ENCODE results near the gene NIT1. TPM values are rescaled to one million over a fixed set of nuclear protein-coding genes. Genes with fewer than 3 reads are reported as not detected.

Gene NIT1
- total and polyA plus RNA-seq, 2 of the 13 experiments (the other 11 are each of a cell fraction or from before 2014, with no cell fraction given) = 22.7 to 31.0 TPM

- TF ChIP-seq IRF9 (CRISPR knock-in tag; IDR thresholded peaks at IDR 0.05; ENCODE audit: borderline replicate concordance) = 0 out of 2 replicates have a peak, but pooled peaks have one; percentile 21
- no peak for TF ChIP-seq HES4 (CRISPR knock-in tag; IDR thresholded peaks at IDR 0.05; ENCODE audit: borderline replicate concordance)
- TF ChIP-seq ZNF841 (CRISPR knock-in tag; IDR thresholded peaks at IDR 0.05; ENCODE audit: borderline replicate concordance) = no peak
- TF ChIP-seq ZNF749 (CRISPR knock-in tag; IDR thresholded peaks at IDR 0.05; ENCODE audit: borderline replicate concordance) = 0 out of 2 replicates have a peak, but pooled peaks have one; percentile 63
- no peak for TF ChIP-seq SRF (IDR thresholded peaks at IDR 0.05; ENCODE audit: low read depth, low read length)
- no peak for TF ChIP-seq ZEB1 (IDR thresholded peaks at IDR 0.05; ENCODE audit: insufficient replicate concordance, low read depth)
- no peak for TF ChIP-seq ZNF83 (CRISPR knock-in tag; IDR thresholded peaks at IDR 0.05; ENCODE audit: borderline replicate concordance)
- no peak for TF ChIP-seq ELF3 (CRISPR knock-in tag; IDR thresholded peaks at IDR 0.05)
- TF ChIP-seq ZNF605 (CRISPR knock-in tag; IDR thresholded peaks at IDR 0.05) = no peak
- no peak for TF ChIP-seq LCORL (IDR thresholded peaks at IDR 0.05)
- TF ChIP-seq LCORL (CRISPR knock-in tag; IDR thresholded peaks at IDR 0.05) = 0 out of 2 replicates have a peak, but pooled peaks have one; percentile 9
- no peak for TF ChIP-seq ZNF331 (CRISPR knock-in tag; IDR thresholded peaks at IDR 0.05)
- no peak for TF ChIP-seq HINFP (CRISPR knock-in tag; IDR thresholded peaks at IDR 0.05; ENCODE audit: low read depth)
- TF ChIP-seq ZNF235 (CRISPR knock-in tag; IDR thresholded peaks at IDR 0.05; ENCODE audit: borderline replicate concordance) = no peak
- no peak for TF ChIP-seq BCL6 (CRISPR knock-in tag; IDR thresholded peaks at IDR 0.05)
- no peak for TF ChIP-seq MTA3 (CRISPR knock-in tag; IDR thresholded peaks at IDR 0.05)
- no peak for TF ChIP-seq POLR2A (IDR thresholded peaks at IDR 0.05; ENCODE audit: insufficient read depth in 1 of 2, low read depth in 2 of 2, low read length in 2 of 2)
- TF ChIP-seq ZNF652 (CRISPR knock-in tag; IDR thresholded peaks at IDR 0.05; ENCODE audit: borderline replicate concordance, low read depth) = peak; percentile 24; the same call in 1 of the 2 replicates
- no peak for TF ChIP-seq KLF16 (CRISPR knock-in tag; IDR thresholded peaks at IDR 0.05)
- no peak for TF ChIP-seq DNMT3B (CRISPR knock-in tag; conservative IDR thresholded peaks at IDR 0.05)
- TF ChIP-seq ZNF672 (CRISPR knock-in tag; IDR thresholded peaks at IDR 0.05) = 0 out of 2 replicates have a peak, but pooled peaks have one; percentile 30
- peak; percentile 82 for TF ChIP-seq ZNF263 (CRISPR knock-in tag; IDR thresholded peaks at IDR 0.05)
- 0 out of 2 replicates have a peak, but pooled peaks have one; percentile 52 for TF ChIP-seq EEA1 (CRISPR knock-in tag; IDR thresholded peaks at IDR 0.05; ENCODE audit: borderline replicate concordance)
- no peak for TF ChIP-seq NR2F2 (IDR thresholded peaks at IDR 0.05; ENCODE audit: borderline replicate concordance, low read depth)
- no peak for TF ChIP-seq SMC3 (IDR thresholded peaks at IDR 0.05; ENCODE audit: low read length)
- TF ChIP-seq ZNF616 (CRISPR knock-in tag; IDR thresholded peaks at IDR 0.05; ENCODE audit: low read depth) = no peak
- TF ChIP-seq ZNF552 (CRISPR knock-in tag; IDR thresholded peaks at IDR 0.05; ENCODE audit: borderline replicate concordance) = no peak
- no peak for TF ChIP-seq TSC22D2 (CRISPR knock-in tag; IDR thresholded peaks at IDR 0.05; ENCODE audit: borderline replicate concordance)
- TF ChIP-seq ZNF501 (CRISPR knock-in tag; IDR thresholded peaks at IDR 0.05) = no peak
- TF ChIP-seq KMT2A (CRISPR knock-in tag; IDR thresholded peaks at IDR 0.05) = no peak
- no peak for TF ChIP-seq ZNF549 (CRISPR knock-in tag; IDR thresholded peaks at IDR 0.05)
These were observed 13.9 kb downstream of the NIT1 start (continued) for GRCh38 chr1:161131523-161132409.
